Stimulated activated CD4-positive, alpha-beta T cell treated with anti-CD3 and anti-CD28 coated beads, TNF-alpha, amount 100 ng/mL, for 4 hours (primary cell): ENCODE data around the gene HTR3B.
"Not testable (repeated sequence)": the region's sequence is repeated elsewhere in the genome, so short reads cannot be mapped to it uniquely, and the experiment has no call there.

Experiments used
- DNase-seq, 3 experiments: peaks; one replicate each; pipeline ENCODE4 v3.0.0-alpha.2; 2020; ENCODE audit warnings: low read depth in 3 of 3

HTR3B gene, protein sequence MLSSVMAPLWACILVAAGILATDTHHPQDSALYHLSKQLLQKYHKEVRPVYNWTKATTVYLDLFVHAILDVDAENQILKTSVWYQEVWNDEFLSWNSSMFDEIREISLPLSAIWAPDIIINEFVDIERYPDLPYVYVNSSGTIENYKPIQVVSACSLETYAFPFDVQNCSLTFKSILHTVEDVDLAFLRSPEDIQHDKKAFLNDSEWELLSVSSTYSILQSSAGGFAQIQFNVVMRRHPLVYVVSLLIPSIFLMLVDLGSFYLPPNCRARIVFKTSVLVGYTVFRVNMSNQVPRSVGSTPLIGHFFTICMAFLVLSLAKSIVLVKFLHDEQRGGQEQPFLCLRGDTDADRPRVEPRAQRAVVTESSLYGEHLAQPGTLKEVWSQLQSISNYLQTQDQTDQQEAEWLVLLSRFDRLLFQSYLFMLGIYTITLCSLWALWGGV

DNA sequence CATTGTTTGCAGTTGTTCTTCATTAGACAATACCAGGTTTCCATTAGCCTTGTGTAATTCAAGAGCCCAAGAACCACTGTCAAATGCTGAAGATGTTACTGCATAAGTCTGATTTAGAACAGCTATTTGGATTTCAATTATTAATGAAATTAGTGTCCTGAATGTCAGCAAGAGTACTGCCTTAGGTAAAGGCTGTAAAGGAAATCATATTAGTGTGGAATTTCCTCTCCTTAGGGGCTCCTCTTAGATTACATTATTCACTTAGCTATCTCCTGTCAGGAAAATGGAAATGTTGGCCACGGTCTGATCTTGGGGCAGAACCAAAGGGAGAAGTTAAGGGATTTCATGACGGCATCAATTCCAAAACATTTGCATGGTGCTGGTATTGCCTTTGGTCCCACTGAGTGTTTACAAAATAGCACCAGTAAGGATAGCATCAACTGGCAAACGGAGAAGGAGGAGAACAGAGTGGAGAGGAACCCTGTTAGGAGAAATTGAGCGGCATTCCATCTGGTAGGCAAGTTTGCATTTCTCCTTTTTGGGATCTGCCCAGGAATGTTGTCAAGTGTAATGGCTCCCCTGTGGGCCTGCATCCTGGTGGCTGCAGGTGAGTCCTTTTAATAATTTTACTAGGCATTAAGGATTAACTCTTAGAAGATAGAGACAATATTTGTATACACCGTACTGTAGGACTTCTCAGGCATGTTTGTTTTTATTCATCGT, at the start of gene HTR3B:
HTR3B (plus strand) TSS at position 418 of the 723 bp plus-strand sequence; CDS start at position 556, 138 bp downstream.
- DNase-seq = no peak

GRCh38 chr11:113855803-113856202, 48.8 kb upstream of the HTR3B start:
- no peak for DNase-seq

GRCh38 chr11:113856966-113857759, 47.4 kb upstream of the HTR3B start:
- DNase-seq = no peak

DNA sequence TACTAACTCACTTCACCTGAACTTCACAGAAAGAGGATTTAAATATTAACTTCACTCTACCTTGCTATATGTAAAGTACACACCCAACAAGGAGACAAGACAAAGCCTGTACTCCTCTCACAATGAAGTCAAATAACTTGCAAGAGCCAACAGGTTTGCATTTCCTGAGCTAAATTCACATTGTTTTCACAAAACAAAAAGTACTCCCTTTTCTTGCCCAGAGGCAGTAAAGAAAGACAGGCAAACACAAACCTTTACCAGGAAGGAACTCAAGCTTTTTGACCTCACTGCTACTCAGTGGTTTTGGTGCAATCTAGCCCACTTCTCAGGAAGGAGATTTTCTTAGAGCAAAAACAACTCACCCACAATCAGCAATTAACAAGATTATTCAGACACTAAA, 44.9 kb upstream of the HTR3B start:
- no peak for DNase-seq

- DNase-seq = no peak
Measured at GRCh38 chr11:113862435-113862834, 42.2 kb upstream of the HTR3B start.

- no peak for DNase-seq
Measured at GRCh38 chr11:113864410-113864809, 40.2 kb upstream of the HTR3B start.

GRCh38 chr11:113865873-113866272, 38.7 kb upstream of the HTR3B start:
- DNase-seq = no peak

DNA sequence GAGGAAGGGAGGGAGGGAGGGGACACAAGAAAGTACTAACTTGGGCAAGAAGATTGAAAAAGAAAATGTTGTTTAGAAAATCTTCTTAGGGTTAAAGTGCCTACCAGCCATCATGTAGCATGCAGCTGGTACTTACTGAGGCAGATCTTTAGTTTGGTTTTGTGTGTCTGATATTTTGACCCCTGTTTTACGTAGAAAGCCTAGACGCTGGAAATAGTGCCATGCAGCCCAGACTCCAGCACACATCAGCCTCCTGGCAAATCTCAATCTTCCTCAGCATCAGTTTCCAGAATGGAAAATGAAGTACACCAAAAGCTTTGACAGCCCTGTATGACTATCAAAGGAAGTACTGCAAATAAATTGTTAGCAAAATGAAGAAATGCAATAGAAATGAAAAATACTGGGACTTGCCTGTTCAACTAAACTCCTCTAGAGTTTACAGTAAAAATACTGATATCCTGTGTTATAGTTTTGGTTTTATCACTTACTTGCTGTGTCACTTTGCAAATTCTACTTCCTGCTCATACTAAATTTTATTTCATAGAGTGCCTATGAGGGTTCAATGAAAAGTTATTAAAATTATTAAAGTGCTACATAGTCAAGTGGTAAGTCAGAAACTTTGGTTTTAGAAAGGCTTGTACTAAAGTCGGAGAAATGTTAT, 36.6 kb upstream of the HTR3B start:
- DNase-seq = no peak

DNA sequence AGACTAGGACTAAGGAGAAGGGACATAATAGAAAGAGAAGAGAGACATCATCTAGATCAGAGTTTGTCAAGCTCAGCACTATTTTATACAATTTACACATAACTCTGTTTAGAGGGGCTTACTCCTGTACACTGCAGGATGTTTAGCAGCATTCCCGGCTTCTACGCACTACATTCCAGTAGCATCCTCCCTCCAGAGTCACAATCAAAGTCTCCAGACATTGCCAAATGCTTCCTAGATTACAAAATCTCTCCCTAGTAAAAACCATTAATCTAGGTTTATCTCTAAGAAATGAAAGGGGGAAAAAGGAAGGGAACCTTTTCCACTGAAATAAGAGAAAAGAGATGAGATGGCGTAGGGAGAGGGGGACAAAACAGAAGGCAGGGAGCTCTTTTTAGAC, 33.3 kb upstream of the HTR3B start:
- no peak for DNase-seq

- DNase-seq = no peak
Measured at GRCh38 chr11:113873236-113873626, 31.4 kb upstream of the HTR3B start.

- no peak for DNase-seq
Measured at GRCh38 chr11:113874096-113874495, 30.5 kb upstream of the HTR3B start.

DNA sequence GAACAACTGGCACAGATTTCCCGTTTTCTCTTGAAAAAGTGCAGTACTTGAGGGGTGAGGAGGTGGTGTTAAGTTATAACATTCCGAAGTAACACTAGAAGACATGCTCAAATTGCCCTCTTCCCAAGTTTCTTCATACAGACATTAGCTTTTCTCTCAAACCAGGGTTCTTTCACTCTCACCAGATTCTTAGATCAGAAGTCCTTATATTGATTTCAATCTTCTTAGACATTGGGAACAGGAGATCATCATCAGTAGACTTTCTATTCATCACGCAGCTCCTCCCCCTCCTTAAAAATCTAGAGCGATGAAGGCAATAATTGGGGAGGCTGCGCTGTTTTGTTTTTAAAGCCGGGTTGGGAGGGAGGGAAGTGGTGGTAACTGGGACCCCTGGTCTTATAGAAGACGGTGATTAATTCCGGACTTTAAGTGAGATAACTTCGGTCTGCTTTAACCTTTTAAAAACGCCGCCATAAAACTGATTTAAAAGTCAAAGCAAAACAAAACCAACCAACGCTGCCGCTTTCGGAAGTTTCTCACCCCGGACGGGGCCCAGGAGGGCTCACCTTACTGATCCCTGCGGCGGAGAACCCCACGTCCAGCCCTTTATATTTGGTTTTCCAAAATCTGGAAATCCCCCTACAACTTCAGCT, 29.9 kb upstream of the HTR3B start:
- peak in 1 of 3 experiments; percentile 13 for DNase-seq

GRCh38 chr11:113875234-113876073, 29.1 kb upstream of the HTR3B start, which contains the start of gene USP28:
TSS of gene USP28 (minus strand) at chr11:113875572. CDS start at chr11:113875501, 71 bp downstream.
- DNase-seq = peak; percentile 55 to 61 (median 57)

DNA sequence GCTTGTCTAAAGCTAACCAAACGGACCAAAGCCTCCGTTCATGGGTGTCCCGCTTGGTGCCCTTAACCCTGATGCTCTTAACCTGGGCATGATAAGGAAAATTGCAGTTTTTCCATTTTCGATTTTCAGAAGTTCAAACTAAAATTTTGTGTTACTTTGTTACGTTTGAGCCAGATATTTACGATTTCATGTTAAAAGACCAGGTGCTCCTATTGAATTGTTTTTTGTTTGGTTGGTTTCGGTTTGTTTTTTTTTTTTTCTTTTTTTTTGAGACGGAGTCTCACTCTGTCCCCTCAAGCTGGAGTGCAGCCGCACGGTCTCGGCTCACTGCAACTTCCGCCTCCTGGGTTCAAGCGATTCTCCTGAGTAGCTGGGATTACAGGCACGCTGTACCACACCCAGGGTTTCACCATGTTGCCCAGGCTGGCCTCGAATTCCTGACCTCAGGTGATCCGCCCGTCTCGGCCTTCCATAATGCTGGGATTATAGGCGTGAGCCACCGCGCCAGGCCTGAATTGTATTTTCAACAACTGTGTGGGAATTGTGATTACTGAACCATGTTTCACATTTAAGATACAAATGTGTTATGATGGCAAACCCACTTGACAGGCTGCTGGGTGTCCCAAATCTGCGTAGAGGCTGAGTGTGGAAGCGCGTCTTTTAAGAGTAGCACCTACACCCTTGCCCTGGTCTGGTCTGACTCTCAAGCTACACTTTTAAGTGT, 28.4 kb upstream of the HTR3B start:
- DNase-seq = no peak

- DNase-seq = no peak
Measured at GRCh38 chr11:113876798-113877669, 27.6 kb upstream of the HTR3B start.

- DNase-seq = no peak
Measured at GRCh38 chr11:113877670-113878055, 26.9 kb upstream of the HTR3B start.

DNA sequence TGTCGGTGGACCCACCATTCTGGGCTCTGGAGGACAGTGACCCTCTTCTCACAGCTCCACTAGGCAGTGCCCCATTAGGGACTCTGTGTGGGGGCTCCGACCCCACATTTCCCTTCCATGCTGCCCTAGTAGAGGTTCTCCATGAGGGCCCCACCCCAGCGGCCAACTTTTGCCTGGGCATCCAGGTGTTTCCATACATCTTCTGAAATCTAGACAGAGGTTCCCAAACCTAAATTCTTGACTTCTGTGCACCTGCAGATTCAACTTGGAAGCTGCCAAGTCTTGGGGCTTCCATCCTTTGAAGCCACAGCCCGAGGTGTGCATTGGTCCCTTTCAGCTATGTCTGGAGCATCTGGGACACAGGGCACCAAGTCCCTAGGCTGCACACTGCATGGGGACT, 25.1 kb upstream of the HTR3B start:
- not testable (repeated sequence) for DNase-seq

- DNase-seq = no peak
Measured at GRCh38 chr11:113880971-113881370, 23.6 kb upstream of the HTR3B start.
